HCT116 (cell line): ENCODE data around the gene PSMG3.

Source experiments
- CEBPB ChIP-seq: IDR thresholded peaks from 2 replicates; pipeline ENCODE4 v1.6.1; 2012; ENCODE audit warnings: low read depth
- ELF1 ChIP-seq: IDR thresholded peaks from 2 replicates; pipeline ENCODE4 v1.6.1; 2012; ENCODE audit warnings: low read depth, borderline replicate concordance
- EZH2 ChIP-seq: fragments of 200-600 bp; sonication (generic); IDR thresholded peaks from 2 replicates; pipeline ENCODE4 v1.6.1; 2017; ENCODE audit warnings: antibody characterized with exemption, mixed run types
- EZH2phosphoT487 ChIP-seq: fragments of 200-600 bp; IDR thresholded peaks from 2 replicates; pipeline ENCODE4 v1.6.1; 2018; ENCODE audit warnings: antibody characterized with exemption, borderline replicate concordance
- POLR2A ChIP-seq: IDR thresholded peaks from 2 replicates; pipeline ENCODE4 v1.7.0; 2011; ENCODE audit warnings: borderline replicate concordance; ENCODE audit not compliant: insufficient read depth, insufficient read length; ENCODE audit errors: extremely low read depth
- POLR2AphosphoS5 ChIP-seq: IDR thresholded peaks from 2 replicates; pipeline ENCODE4 v1.6.1; 2011; ENCODE audit warnings: mild to moderate bottlenecking, low read depth, low read length, moderate library complexity
- RAD21 ChIP-seq: IDR thresholded peaks from 2 replicates; pipeline ENCODE4 v1.6.1; 2012; ENCODE audit warnings: low read depth, mild to moderate bottlenecking
- SP1 ChIP-seq: IDR thresholded peaks from 2 replicates; pipeline ENCODE4 v1.6.1; 2012; ENCODE audit warnings: low read depth
- YY1 ChIP-seq: IDR thresholded peaks from 2 replicates; pipeline ENCODE4 v1.6.1; 2011; ENCODE audit warnings: low read length, low read depth, moderate library complexity, mild to moderate bottlenecking; ENCODE audit not compliant: insufficient replicate concordance; ENCODE audit errors: extremely low read depth
- ZFX ChIP-seq: fragments of 450-650 bp; IDR thresholded peaks from 2 replicates; pipeline ENCODE4 v1.6.1; 2017
- ZNF274 ChIP-seq: fragments of 200-500 bp; sonication (Bioruptor generic); IDR thresholded peaks from 2 replicates; pipeline ENCODE4 v1.6.1; 2014; ENCODE audit warnings: mild to moderate bottlenecking, low read depth, low read length, inconsistent platforms
- TF ChIP-seq, protein P1 (sequence below), 3 experiments: fragments of 200-600 bp in 1 of 3; sonication (generic) in 1 of 3; IDR thresholded peaks in 2 of 3; conservative IDR thresholded peaks in 1 of 3; 2 replicates each; pipeline ENCODE4 v1.5.1; 2012 to 2017; ENCODE audit warnings: low read depth in 2 of 3, low read length in 2 of 3, antibody characterized with exemption in 1 of 3, borderline replicate concordance in 1 of 3, control low read depth in 1 of 3, mild to moderate bottlenecking in 1 of 3, mixed read lengths in 1 of 3, mixed run types in 1 of 3, moderate library complexity in 1 of 3; ENCODE audit not compliant: insufficient read depth in 1 of 3
- TF ChIP-seq, protein P2 (sequence below): IDR thresholded peaks from 2 replicates; pipeline ENCODE4 v1.6.1; 2012; ENCODE audit warnings: low read depth
- TF ChIP-seq, protein P3 (sequence below): IDR thresholded peaks from 2 replicates; pipeline ENCODE4 v1.6.1; 2012

DNA sequence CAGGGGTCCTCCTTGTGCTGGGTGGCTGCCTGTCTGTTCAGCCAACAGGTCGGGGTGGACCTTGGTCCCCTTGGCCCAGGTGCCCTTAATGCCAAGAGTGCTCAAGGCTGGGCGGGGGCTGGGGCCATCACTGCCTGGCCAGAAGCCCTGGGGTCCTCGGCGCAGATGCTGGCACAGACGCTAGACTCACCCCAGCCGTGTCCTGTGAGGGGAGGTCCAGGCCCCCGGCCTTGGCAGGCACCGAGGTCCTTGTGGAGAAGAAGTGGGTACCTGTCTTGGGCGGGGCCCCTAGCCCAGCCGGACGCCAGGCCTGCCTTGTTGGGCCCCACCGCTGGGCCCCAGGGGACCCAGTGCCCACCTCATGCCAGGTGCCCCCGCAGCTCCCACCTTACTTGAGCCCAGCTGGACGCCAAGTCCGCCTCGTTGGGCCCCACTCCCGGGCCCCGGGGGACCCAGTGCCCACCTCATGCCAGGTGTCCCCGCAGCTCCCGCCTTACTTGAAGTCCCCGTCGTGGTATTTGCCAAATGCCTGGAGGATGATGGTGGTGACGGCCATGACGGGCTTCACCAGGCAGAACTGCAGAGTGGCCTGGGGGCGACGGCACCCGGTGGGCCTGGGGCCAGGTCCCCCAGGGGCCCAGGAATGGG, 20.4 kb downstream of the PSMG3 start:
- TF ChIP-seq POLR2AphosphoS5 (no peak), POLR2A (no peak), YY1 (no peak), SP1 (no peak), EZH2 (no peak), ZNF274 (no peak), ZFX (no peak), RAD21 (no peak), ELF1 (no peak), CEBPB (no peak), EZH2phosphoT487 (no peak)
- TF ChIP-seq, protein P1, sequence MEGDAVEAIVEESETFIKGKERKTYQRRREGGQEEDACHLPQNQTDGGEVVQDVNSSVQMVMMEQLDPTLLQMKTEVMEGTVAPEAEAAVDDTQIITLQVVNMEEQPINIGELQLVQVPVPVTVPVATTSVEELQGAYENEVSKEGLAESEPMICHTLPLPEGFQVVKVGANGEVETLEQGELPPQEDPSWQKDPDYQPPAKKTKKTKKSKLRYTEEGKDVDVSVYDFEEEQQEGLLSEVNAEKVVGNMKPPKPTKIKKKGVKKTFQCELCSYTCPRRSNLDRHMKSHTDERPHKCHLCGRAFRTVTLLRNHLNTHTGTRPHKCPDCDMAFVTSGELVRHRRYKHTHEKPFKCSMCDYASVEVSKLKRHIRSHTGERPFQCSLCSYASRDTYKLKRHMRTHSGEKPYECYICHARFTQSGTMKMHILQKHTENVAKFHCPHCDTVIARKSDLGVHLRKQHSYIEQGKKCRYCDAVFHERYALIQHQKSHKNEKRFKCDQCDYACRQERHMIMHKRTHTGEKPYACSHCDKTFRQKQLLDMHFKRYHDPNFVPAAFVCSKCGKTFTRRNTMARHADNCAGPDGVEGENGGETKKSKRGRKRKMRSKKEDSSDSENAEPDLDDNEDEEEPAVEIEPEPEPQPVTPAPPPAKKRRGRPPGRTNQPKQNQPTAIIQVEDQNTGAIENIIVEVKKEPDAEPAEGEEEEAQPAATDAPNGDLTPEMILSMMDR (IDR thresholded peaks at IDR 0.05 in 2 of 3, conservative IDR thresholded peaks at IDR 0.05 in 1 of 3; ENCODE audit: borderline replicate concordance in 1 of 3, insufficient read depth in 1 of 3, low read depth in 2 of 3, low read length in 2 of 3): no peak
- TF ChIP-seq, protein P2, sequence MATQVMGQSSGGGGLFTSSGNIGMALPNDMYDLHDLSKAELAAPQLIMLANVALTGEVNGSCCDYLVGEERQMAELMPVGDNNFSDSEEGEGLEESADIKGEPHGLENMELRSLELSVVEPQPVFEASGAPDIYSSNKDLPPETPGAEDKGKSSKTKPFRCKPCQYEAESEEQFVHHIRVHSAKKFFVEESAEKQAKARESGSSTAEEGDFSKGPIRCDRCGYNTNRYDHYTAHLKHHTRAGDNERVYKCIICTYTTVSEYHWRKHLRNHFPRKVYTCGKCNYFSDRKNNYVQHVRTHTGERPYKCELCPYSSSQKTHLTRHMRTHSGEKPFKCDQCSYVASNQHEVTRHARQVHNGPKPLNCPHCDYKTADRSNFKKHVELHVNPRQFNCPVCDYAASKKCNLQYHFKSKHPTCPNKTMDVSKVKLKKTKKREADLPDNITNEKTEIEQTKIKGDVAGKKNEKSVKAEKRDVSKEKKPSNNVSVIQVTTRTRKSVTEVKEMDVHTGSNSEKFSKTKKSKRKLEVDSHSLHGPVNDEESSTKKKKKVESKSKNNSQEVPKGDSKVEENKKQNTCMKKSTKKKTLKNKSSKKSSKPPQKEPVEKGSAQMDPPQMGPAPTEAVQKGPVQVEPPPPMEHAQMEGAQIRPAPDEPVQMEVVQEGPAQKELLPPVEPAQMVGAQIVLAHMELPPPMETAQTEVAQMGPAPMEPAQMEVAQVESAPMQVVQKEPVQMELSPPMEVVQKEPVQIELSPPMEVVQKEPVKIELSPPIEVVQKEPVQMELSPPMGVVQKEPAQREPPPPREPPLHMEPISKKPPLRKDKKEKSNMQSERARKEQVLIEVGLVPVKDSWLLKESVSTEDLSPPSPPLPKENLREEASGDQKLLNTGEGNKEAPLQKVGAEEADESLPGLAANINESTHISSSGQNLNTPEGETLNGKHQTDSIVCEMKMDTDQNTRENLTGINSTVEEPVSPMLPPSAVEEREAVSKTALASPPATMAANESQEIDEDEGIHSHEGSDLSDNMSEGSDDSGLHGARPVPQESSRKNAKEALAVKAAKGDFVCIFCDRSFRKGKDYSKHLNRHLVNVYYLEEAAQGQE: no peak
- TF ChIP-seq, protein P3, sequence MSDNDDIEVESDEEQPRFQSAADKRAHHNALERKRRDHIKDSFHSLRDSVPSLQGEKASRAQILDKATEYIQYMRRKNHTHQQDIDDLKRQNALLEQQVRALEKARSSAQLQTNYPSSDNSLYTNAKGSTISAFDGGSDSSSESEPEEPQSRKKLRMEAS: no peak
